ENCODE measurements around the gene GGT6. TPM values are rescaled to one million over a fixed set of nuclear protein-coding genes. Genes with fewer than 3 reads are reported as not detected.

The GGT6 gene
- total RNA-seq, 1 donor from 2014 or later = not detected

DNA sequence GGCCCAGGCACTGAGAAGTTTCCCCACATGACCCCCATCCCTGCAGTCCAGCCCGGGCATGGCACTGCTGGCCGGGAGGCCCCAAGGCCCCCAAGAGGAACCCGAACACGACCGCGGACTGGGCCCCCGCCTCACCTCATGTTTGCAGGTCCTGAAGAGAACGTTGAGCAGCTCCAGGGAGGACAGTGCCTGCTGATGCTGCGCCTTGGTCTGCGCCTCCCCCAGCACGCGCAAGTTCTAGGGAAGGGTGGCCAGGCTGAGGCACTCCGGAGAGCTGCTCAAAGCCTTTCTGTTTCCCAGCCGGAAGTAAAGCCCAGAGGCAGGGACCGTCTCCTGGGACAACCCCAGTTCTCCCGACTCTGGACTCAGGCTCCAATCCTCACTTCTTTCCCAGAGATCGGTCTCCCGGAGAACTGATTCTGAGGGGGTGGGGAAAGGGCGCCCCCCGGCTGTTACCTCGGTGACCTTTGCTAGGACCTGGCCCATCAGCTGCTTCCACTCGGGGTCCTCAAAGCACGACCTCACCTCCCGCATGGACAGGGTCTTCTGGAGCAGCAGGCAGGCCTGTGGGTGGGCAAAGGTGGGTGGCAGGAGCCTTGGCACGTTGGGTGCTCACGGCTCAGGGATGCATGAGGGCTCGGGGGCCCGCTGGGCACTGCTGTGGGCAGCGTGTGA is 18.9 kb downstream of the GGT6 start:
- intact Hi-C loops (cut with micrococcal nuclease) = no loop called here

DNA sequence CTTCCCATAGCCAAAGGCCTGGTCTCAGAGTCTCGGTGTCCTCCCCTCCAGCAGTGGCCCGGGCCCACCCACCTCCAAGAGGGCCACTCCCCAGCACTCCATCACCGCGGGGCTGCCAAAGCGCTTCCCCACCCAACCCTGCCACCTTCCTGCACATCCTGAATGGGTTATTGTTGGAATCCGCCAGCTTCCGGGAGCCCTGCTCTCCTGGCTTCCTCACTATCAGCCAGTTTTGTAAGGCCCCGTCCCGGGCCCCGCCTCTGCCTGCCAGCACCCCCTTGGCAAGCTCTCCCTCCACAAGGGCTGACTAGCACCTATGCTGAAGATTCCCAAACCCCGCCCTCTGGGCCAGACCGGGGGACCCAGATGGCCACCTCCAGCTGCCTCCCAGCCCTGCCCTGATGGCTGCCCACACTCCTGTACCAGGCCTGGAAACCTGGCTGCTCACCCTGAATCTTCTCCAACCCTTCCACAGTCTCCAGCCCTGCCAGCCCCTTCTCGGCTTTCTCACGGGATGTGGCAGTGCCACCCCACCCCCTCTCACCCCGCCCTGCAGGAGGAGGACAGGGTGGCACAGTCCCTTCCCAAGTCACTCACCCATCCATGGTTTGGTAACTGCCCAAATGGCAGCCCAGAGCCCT is 19.6 kb downstream of the GGT6 start:
- intact Hi-C loops (cut with micrococcal nuclease) = no loop called here

DNA sequence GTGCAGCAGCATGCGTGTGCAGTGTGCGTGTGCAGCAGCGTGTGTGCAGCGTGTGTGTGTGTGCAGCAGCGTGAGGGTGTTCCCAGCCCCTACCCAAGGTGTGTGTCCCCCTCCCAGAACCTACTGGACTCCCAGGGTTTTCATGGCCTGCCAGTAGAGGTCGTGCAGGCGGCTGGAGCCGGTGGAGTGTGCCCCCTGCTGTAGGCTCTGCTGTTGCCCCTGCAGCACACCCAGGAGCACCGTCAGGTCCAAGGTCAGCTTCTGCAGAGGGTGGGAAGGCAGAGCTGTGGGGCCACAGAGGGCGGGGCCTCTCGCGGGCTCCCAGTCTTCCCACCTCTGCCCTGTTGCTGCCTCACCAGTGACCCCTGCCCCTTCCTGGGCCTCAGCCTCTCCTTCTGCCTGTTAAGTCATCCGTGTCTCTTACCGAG is 20.1 kb downstream of the GGT6 start:
- intact Hi-C loops (cut with micrococcal nuclease) = no loop called here

DNA sequence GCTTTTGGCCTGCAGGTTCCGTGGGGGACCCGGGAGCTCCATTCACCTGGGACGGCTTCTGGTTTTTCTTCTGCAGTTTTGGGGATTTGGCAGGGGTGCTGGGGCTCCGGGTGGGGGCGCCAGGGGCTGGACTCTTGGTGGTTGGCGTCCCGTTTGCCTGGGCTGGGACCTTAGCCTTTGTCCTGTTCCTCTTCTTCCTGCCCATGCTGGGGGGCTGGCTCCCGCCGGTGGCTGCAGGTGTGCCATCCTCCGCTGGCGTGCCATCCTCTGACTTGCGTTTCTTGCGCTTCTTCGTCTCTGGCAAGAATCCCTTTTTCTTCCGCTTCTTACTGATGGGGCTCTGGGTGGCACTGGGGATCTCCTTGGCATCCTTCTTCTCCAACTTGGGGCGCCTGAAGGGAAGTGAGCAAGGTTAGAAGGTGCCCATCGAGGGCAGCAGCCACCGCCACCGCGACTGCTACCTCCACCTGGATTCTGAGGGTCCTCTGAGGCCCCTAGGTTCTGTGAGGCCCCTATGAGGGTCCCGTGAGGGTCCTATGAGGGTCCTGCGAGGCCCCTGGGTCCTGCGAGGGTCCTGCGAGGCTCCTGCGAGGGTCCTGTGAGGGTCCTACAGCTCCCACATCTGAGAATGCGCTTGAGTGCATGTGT is 20.7 kb downstream of the GGT6 start:
- intact Hi-C loops (cut with micrococcal nuclease) = no loop called here

DNA sequence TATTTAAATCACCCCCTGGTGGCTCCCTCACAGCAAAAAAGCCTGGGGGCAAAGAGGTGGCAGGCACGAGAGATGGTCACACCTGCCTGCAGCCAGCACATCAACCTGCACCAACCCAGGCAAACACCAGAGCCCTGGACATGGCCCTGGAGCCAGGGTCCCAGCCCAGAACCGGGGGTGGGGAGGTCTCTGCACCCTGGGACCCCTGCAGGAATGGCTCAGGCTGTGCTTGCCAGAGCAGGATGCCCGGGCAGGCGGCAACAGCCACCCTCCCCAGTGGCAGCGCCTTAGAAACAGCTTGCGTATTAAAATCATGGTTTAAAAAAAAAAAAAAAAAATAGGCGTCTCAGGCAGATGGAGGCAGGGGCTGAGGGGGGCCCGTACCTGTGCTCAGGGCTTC is 21.4 kb downstream of the GGT6 start:
- intact Hi-C loops (cut with micrococcal nuclease) = no loop called here

DNA sequence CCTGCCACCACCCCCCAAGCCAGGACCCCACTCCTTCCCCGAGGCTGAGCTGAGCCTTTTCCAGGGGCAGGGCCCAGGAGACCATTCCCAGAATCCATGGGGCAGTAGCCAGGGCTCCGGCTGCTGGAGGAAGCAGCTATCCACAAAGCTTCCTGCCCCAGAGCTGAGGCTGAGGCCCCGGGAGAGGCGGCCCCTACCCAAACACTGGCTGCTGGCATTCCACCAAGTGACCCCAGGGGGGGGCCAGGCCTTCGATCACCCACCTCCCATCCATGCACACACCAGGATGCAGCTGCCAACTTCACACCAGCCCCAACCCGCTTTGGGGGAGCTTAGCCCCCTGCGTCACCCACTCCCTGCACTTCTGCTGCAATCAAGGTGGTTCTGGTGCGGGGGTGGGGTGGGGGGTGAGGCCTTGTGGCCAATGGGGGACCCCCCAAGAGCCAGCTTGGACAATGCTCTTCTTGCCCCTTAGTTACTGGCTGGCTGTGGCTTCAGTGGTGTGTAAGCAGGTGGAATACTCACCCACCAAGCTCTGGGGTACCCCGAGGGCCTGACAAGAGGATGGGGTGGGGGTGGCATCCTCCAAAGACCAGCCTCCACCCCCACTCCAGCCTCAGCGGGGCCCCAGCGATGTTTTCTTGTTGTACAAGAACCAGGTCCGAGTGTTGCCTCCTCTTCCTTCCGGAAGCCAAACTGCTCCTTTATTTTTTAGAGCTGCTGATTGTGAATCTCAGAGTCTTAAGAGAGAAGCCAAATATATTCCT is 22.0 kb downstream of the GGT6 start:
- intact Hi-C loops (cut with micrococcal nuclease) = no loop called here

DNA sequence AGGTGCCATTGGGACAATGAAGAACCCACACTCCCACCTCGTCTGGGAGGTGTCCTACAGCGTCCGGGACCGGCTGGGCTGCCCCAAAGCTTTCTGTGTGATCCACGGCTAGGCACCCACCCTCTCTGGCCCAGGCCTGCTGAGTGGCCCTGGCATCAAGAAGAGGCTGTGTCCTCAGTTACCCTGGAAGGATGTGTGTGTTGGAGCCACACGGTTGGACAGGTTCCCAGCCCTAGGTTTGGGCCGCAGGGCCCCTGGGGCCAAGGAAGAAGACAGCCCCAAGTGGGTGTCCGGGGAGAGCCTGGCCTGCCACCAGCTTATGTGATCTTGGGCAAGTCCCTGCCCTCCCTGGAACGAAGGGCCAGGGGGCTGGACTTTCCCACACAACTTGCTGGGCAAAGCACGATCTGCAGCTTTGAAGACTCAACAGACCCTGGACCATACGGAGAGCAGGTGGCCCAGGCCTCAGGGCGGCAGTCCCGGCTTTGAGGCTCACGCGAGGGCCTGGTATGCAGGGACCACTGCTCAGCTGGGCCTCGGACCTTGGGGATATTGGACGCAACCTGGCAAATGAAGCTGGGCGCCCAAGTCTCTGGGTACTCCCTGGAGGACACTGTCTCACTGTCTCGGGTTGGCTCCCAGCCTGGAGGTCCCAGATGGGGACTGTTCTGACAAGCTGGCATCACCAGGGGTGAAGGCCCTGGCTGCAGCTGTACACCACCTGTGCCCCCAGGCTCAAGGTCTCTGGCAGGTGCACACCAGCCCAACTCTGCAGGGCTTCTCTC is 22.7 kb downstream of the GGT6 start:
- intact Hi-C loops (cut with micrococcal nuclease) = no loop called here

DNA sequence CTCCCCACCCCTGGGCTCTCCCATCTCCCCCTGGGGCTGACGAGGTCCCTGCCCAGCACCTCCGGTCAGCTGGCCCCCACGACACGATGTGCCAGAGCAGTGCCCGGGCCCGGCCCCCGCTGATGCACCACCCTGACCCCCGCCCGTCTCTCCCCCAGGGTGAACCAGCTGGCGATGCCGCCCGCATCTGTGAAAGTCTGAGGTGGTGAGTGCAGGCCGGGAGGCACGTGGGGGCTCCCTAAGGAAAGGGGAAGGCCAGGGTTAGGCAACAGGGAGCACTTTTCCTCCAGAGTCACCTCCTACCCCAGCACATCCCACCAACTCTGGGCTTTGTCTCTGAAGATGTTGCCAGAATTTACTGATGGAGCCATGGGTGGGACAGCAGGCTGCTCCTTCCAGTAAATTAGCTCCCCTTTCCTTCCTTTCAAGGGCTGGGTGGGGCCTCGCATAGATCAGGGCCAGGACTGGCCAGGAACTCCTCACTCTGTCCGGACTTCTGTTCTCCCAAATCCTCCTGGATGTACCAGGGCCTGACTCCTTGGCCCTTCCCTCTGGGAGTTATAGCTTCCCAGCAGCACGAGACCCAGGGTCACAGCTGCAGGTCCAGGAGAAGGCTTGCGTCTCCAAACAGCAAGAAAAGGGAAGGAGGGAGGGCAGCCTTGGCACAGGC is 23.5 kb downstream of the GGT6 start:
- intact Hi-C loops (cut with micrococcal nuclease) = no loop called here

DNA sequence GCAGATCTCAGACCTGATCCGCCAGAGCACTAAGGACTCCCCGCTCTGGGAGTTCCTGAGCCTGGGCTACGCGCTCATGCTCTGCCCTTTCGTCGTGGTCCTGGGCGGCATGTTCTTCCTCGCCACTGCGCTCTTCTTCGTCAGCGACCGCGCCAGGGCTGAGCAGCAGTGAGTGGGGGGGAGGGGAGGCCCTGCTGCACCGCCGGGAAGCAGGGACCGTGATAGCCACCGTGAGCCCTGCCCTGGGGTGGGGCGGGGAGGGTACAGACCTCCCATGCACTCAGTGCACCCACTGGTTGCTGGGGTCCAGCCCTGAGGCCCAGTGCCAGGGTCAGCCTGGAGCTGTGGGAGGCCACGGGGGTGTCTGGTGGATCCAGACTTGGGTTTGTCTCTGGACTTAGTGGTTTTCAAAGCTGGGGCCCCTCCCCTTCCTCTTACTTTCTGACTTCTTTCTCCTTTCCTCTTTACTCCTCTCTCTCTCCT is 24.1 kb downstream of the GGT6 start:
- intact Hi-C loops (cut with micrococcal nuclease) = no loop called here

DNA sequence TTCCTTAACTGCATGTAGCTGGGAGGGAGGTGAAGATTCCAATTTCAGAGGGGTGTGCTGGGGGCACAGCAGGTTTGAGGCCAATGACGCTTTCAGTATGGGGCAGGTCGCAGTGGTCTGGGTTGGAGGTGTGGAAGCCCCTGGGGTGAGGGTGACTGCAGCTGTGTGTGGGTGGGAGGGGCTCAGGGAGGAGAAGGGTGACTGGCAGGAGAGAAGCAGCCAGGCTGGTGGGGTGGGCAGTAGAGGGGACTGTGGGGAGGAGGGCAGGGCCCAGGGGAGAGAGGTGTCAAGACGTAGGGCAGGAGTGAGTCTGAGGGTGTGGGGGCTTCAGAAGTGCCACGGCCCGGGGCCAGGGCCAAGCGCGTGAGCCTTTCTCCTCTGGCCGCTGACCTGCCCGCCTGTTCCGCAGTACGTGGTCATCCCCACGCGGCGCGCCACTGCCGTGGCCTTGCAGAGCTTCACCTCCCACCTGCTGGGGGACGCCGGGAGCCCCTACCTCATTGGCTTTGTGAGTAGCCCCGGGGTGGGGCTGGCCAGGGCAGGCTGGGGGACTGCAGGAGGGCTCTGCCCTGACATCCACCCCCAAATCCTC is 24.6 kb downstream of the GGT6 start:
- intact Hi-C loops (cut with micrococcal nuclease) = no loop called here

DNA sequence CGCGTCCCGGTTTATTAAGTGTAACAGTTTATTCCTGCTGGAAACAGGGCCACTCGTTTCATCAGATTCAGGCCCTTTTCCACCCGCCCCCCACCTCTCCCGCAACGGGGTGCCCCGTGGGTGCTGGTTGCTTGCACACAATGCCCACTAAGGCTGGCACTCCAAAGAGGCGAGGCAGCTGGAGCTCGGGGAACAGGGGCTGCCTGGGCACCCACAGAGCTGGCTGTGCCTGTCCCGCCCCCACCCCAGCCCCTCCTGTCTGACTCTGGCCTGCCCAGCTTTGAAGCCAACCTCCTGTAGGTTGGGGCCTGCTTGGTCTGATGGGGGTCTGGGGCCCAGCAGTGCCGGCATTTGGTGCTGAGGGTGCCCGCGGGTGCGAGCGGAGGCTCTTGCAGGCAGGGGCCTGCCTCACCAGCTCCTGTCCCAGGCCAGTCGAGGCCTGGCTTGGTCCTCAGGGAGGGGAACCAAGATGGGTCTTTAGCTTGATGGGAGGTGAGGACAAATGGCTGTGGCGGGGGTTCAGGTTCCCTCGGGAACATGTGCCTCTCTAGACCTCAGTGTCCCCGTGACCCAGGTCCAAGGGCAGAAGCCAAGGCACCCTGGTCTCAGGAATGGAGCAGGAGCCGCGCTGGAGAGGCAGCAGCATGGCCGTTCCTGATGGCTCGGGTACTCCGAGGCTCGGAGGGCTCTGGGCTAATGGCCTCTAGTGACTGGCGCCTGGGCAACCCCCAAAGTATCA is 25.3 kb downstream of the GGT6 start:
- intact Hi-C loops (cut with micrococcal nuclease) = no loop called here

DNA sequence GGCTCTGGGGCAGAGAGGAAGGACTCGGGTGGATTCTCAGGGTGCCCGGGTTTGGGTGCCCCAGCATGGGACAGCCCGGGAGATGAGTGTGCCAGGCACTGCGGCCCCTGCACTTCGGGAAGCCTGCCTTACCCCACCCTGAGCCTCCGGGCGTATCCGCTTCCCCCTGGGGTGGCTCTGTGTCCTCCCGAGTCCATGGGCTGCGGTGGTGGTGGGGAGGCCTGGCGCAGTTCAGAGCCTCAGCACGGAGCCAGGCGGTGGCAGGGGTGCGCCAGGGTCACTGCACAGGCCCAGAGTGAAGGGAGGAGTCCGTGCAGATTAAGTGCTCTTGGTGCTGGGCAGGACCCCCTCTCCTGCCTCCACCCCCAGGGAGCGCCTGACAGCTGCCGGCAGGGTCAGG is 25.9 kb downstream of the GGT6 start:
- intact Hi-C loops (cut with micrococcal nuclease) = no loop called here

DNA sequence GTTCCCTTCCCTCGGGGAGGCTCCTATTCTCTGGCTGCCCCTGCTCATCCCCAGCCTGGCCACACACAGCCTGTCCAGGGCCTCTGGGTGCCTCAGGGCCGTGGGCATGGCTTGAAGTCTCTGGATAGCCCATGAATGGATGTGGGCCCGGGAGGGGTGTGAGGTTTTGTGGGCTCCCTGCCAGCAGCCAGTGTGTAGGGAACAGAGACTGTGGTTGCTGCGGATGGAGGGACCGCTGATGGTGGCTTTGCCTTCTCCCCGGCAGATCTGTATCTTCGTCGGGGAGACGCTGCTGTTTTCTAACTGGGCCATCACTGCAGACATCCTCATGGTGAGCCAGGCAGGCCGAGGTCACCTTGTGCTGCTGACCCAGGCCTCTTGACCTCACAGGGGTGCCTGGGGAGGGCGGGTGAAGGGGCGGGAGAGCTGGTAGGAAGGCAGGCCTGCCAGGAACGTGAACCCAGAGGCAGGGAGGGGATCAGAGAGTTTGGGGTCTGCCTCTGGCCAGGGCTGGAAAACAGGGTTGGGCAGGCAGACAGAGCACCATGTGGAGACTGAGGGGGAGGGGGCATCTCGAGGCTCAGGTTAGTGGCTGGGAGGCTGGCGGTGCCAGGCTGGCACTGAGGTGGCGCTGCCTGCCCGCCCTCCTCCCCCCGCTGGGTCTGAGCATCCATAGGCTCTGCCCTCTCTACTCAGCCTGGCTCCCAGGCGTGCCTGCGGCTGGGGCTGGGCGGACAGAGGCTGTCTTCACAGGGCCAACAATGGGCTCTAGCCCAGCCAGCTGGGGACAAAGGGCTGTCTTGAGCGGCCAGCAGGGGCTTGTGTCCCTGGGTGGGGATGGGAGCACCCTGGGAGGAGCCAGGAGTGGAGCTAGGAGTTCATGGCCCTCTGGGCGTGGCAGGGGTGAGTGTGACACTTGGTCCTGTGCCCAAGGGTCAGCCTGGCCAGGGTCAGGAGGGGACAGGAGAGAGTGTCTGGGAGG is 26.6 kb downstream of the GGT6 start:
- intact Hi-C loops (cut with micrococcal nuclease) = no loop called here

DNA sequence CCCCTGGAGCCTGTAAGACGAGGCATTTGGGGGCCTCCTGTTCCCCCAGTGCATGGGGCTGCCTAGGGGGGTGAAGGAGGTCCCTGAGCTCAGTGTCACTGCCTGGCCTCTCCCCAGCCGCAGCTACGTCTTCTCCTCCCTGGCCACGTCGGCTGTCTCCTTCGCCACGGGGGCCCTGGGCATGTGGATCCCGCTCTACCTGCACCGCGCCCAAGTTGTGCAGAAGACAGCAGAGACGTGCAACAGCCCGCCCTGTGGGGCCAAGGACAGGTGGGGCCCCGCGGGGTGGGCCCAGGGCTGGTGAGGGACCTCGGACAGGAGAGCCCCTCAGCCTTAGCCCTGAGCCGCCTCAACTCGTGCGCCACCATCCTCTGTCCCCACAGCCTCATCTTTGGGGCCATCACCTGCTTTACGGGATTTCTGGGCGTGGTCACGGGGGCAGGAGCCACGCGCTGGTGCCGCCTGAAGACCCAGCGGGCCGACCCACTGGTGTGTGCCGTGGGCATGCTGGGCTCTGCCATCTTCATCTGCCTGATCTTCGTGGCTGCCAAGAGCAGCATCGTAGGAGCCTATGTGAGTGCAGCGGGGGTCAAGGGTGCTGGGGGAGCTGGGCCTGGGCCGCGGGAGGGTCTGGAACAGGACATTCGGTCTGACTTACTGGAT is 27.4 kb downstream of the GGT6 start:
- intact Hi-C loops (cut with micrococcal nuclease) = no loop called here

DNA sequence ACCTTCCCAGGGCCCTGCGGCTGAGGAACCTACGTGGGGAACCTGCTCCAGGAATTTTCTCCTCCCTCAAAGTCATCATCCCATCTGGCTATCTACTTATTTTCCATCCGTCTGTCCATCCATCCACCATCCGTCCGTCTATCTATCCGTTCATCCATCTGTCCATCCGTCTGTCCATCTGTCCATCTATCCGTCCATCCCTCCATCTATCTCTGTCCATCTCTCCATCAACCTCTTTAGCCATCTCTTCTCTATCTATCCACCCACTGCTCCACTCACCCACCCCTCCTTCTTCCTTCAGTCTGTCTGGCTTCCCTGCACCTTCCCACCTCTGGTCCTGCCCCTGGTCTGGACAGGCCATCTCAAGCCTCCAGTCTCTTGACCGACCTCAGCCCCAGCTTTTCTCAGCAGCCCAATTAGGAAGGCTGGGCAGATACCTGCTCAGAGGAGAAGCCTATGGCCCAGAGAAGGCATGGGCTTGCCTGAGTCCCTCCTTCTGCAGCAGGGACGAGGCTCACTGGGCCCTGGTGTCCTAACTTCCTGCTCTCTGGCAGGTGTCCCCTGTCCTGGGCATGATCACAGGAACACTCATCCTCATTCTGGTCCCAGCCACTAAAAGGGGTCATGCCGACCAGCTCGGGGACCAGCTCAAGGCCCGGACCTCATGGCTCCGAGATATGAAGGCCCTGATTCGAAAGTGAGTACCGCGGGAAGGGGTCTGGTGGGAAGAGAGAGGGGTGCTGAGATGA is 28.2 kb downstream of the GGT6 start:
- intact Hi-C loops (cut with micrococcal nuclease) = no loop called here

DNA sequence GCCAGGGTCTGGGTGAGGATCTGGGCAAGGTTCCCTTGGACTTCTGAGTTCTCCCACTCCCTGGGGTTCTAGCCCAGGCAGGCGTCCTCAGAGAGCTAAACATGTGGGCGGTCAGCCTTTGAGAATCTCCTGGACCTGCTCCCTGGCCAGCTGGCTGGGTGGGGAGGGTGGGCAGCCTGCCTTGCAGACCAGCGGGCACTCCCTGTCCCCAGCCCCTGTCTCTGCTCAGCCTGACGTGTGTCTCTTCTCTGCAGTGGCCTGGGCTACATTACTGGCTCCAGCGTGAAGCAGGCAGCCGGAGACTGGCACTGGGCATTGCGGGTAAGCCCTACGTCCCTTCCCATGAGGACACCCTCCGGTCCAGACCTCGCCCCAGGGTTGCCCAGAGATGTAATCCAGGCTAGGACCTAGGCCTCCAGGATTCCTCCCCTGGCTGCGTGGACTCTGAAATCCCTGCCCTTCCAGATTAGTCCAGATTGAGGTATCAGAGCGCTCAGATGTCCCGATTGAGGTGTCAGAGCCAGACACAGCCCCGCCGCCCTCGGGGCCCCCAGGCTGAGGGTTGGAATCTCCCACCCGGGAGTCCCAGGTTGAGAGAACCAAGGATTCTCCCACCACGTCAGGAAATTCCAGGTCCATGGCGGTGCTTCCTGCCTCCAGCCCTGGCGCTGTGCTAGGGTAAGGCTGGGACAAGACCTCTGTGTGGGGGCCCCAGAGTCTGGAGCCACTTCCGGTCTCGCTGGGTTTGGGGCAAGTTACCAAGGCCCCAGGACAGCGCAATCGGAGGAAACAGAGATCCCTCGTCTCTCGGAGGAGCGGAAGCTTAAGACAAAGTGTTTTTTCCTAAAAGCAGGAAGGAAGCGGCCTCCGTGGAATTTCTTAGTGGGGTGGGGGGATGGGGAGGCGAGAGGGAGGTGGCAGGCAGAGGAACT is 29.3 kb downstream of the GGT6 start:
- intact Hi-C loops (cut with micrococcal nuclease) = no loop called here
